HCT116 (cell line): ENCODE results near the gene OTOG. TPM values are rescaled to one million over a fixed set of nuclear protein-coding genes. Genes with fewer than 3 reads are reported as not detected.

Source experiments
- ATAC-seq: fragments of 200-7000 bp; cut with Tn5 transposase; 2 replicates; pipeline ENCODE4 v1.9.1; 2020; ENCODE audit warnings: mild to moderate bottlenecking, moderate library complexity
- BruUV-seq: library from RNA; stranded (reverse); fragments of 400-500 nt; replicated peaks from 2 replicates; lab custom pipeline; 2021; lab: Mats Ljungman, UMichigan
- CTCF ChIA-PET: fragments of 300-600 bp; sonication (Branson Sonifier 250); formaldehyde crosslinking; loops from one replicate; lab custom pipeline; 2021; ENCODE audit warnings: antibody characterized with exemption; lab: Charles Lee
- POLR2A ChIA-PET: fragments of 300-600, 350-600 bp; sonication (Branson Sonifier 250); formaldehyde crosslinking; loops from one replicate; lab custom pipeline; 2021; ENCODE audit warnings: antibody characterized with exemption; lab: Charles Lee
- RAD21 ChIA-PET, 2 experiments: fragments of 300-600 bp; sonication (Branson Sonifier 250); formaldehyde crosslinking; loops; one replicate each; lab custom pipeline; 2023; ENCODE audit warnings: low total read pairs in 2 of 2; ENCODE audit not compliant: uncharacterized antibody in 2 of 2, unreplicated experiment in 2 of 2, low non-redundant PET in 1 of 2; lab: Charles Lee
- DNase-seq: peaks from one replicate; pipeline ENCODE4 v3.0.0-alpha.2; 2010; ENCODE audit warnings: low read depth, low spot score
- H2AFZ ChIP-seq: fragments of 200-600 bp; shearing (Covaris generic), sonication (generic); 2 replicates; pipeline ENCODE4 v1.6.1; 2017; ENCODE audit warnings: low read depth, mixed run types, mixed read lengths, antibody characterized with exemption, low read length; ENCODE audit not compliant: poor library complexity, severe bottlenecking
- H3K27ac ChIP-seq: 2 replicates; pipeline ENCODE4 v1.5.1; 2012; ENCODE audit warnings: low read depth, low read length
- H3K27me3 ChIP-seq: fragments of 200-600 bp; sonication (generic); 2 replicates; pipeline ENCODE4 v1.6.1; 2016; ENCODE audit warnings: mixed run types, low read length, mixed read lengths; ENCODE audit not compliant: insufficient read depth
- H3K36me3 ChIP-seq, 2 experiments: fragments of 200-500 bp in 1 of 2; fragments of 200-600 bp in 1 of 2; sonication (Bioruptor generic) in 1 of 2; sonication (generic) in 1 of 2; 2 replicates each; pipeline versions ENCODE4 v1.5.1 to v1.6.1; 2014 to 2016; ENCODE audit warnings: low read length in 2 of 2, inconsistent platforms in 1 of 2, mixed read lengths in 1 of 2, mixed run types in 1 of 2; ENCODE audit not compliant: insufficient read depth in 2 of 2, control insufficient read depth in 1 of 2
- H3K4me1 ChIP-seq, 2 experiments: fragments of 200-600 bp in 1 of 2; sonication (generic) in 1 of 2; 2 replicates each; pipeline versions ENCODE4 v1.5.1 to v1.6.1; 2012 to 2017; ENCODE audit warnings: low read length in 2 of 2, inconsistent platforms in 1 of 2, mild to moderate bottlenecking in 1 of 2, mixed read lengths in 1 of 2, mixed run types in 1 of 2, moderate library complexity in 1 of 2; ENCODE audit not compliant: insufficient read depth in 2 of 2, control insufficient read depth in 1 of 2
- H3K4me2 ChIP-seq: fragments of 200-600 bp; sonication (generic); 2 replicates; pipeline ENCODE4 v1.6.1; 2017; ENCODE audit warnings: mixed run types, low read length, mixed read lengths
- H3K4me3 ChIP-seq, 2 experiments: fragments of 200-600 bp in 1 of 2; sonication (generic) in 1 of 2; replicated peaks in 1 of 2; 2 replicates each; pipeline ENCODE4 v1.5.1; 2011 to 2016; ENCODE audit warnings: low read length in 2 of 2, control low read depth in 1 of 2, low read depth in 1 of 2, mild to moderate bottlenecking in 1 of 2, mixed read lengths in 1 of 2, mixed run types in 1 of 2
- H3K79me2 ChIP-seq: fragments of 200-600 bp; sonication (generic); 2 replicates; pipeline ENCODE4 v1.6.1; 2017; ENCODE audit warnings: mild to moderate bottlenecking, mixed run types, low read length, moderate library complexity, mixed read lengths; ENCODE audit not compliant: insufficient read depth
- H3K9ac ChIP-seq: fragments of 200-600 bp; sonication (generic); 2 replicates; pipeline ENCODE4 v1.6.1; 2016; ENCODE audit warnings: low read length, mixed read lengths
- H3K9me2 ChIP-seq: fragments of 200-600 bp; sonication (generic), shearing (Covaris generic); 2 replicates; pipeline ENCODE4 v1.6.1; 2017; ENCODE audit warnings: mixed run types, mild to moderate bottlenecking, moderate library complexity; ENCODE audit not compliant: insufficient read depth
- H3K9me3 ChIP-seq, 2 experiments: fragments of 200-500 bp in 1 of 2; fragments of 200-600 bp in 1 of 2; sonication (Bioruptor generic) in 1 of 2; sonication (generic) in 1 of 2; 2 replicates each; pipeline ENCODE4 v1.6.1; 2014 to 2017; ENCODE audit warnings: low read length in 2 of 2, mixed read lengths in 2 of 2, inconsistent platforms in 1 of 2, low read depth in 1 of 2, mild to moderate bottlenecking in 1 of 2, mixed run types in 1 of 2, moderate library complexity in 1 of 2; ENCODE audit not compliant: control insufficient read depth in 1 of 2, insufficient read depth in 1 of 2
- H4K20me1 ChIP-seq: fragments of 200-600 bp; sonication (generic), shearing (Covaris generic); 2 replicates; pipeline ENCODE4 v1.6.1; 2017; ENCODE audit warnings: mixed run types, mild to moderate bottlenecking, moderate library complexity; ENCODE audit not compliant: insufficient read depth
- CBX3 ChIP-seq: IDR thresholded peaks from 2 replicates; pipeline ENCODE4 v1.6.1; 2012; ENCODE audit warnings: low read depth
- CTCF ChIP-seq, 3 experiments: fragments of 200-600 bp in 1 of 3; sonication (generic) in 1 of 3; IDR thresholded peaks in 2 of 3; conservative IDR thresholded peaks in 1 of 3; 2 replicates each; pipeline ENCODE4 v1.5.1; 2012 to 2017; ENCODE audit warnings: low read depth in 2 of 3, low read length in 2 of 3, antibody characterized with exemption in 1 of 3, borderline replicate concordance in 1 of 3, control low read depth in 1 of 3, mild to moderate bottlenecking in 1 of 3, mixed read lengths in 1 of 3, mixed run types in 1 of 3, moderate library complexity in 1 of 3; ENCODE audit not compliant: insufficient read depth in 1 of 3
- EGR1 ChIP-seq: IDR thresholded peaks from 2 replicates; pipeline ENCODE4 v1.6.1; 2012; ENCODE audit warnings: low read depth
- ELF1 ChIP-seq: IDR thresholded peaks from 2 replicates; pipeline ENCODE4 v1.6.1; 2012; ENCODE audit warnings: low read depth, borderline replicate concordance
- EZH2phosphoT487 ChIP-seq: fragments of 200-600 bp; IDR thresholded peaks from 2 replicates; pipeline ENCODE4 v1.6.1; 2018; ENCODE audit warnings: antibody characterized with exemption, borderline replicate concordance
- JUND ChIP-seq: IDR thresholded peaks from 2 replicates; pipeline ENCODE4 v1.6.1; 2012
- POLR2A ChIP-seq: IDR thresholded peaks from 2 replicates; pipeline ENCODE4 v1.7.0; 2011; ENCODE audit warnings: borderline replicate concordance; ENCODE audit not compliant: insufficient read depth, insufficient read length; ENCODE audit errors: extremely low read depth
- SP1 ChIP-seq: IDR thresholded peaks from 2 replicates; pipeline ENCODE4 v1.6.1; 2012; ENCODE audit warnings: low read depth
- SRF ChIP-seq: IDR thresholded peaks from 2 replicates; pipeline ENCODE4 v1.6.1; 2012; ENCODE audit warnings: low read depth
- YY1 ChIP-seq: IDR thresholded peaks from 2 replicates; pipeline ENCODE4 v1.6.1; 2011; ENCODE audit warnings: low read length, low read depth, moderate library complexity, mild to moderate bottlenecking; ENCODE audit not compliant: insufficient replicate concordance; ENCODE audit errors: extremely low read depth
- ZBTB33 ChIP-seq: IDR thresholded peaks from 2 replicates; pipeline ENCODE4 v1.6.1; 2011; ENCODE audit warnings: mild to moderate bottlenecking, low read length, moderate library complexity; ENCODE audit not compliant: insufficient replicate concordance; ENCODE audit errors: extremely low read depth
- ZFX ChIP-seq: fragments of 450-650 bp; IDR thresholded peaks from 2 replicates; pipeline ENCODE4 v1.6.1; 2017
- intact Hi-C: fragments of 100-400 bp; cut with micrococcal nuclease; formaldehyde crosslinking; loops from 2 replicates; pipeline ENCODE4 v1.10.0; 2022
- total RNA-seq: library from RNA; stranded (reverse); gene quantifications from one replicate; pipeline ENCODE4 v1.2.1, GENCODE V29; 2021; ENCODE audit not compliant: unreplicated experiment

OTOG gene
- total RNA-seq, 1 experiment from 2014 or later = 0.07 TPM

GRCh38 chr11:17631702-17632365 lies 84.8 kb downstream of the OTOG start:
- no peaks in the 10 kb centered on the region for H4K20me1 ChIP-seq
- H3K9ac ChIP-seq = no peak overlapping the region
- BruUV-seq = no TSS peak
- ChIA-PET CTCF (interaction anchor here (0.7 kb wide), 1 partner anchor 33 kb away, joined by 5 read pairs; no protein-coding TSS in a partner anchor), POLR2A (no interaction called here), RAD21 (no interaction called here)
- H3K4me3 ChIP-seq = no peak overlapping the region
- no peaks in the 10 kb centered on the region for H3K27me3 ChIP-seq
- no peaks in the 10 kb centered on the region for H3K9me3 ChIP-seq
- H3K4me1 ChIP-seq = no peaks in the 10 kb centered on the region
- no peak overlapping the region for H3K4me2 ChIP-seq
- H3K27ac ChIP-seq = no peak overlapping the region
- H2AFZ ChIP-seq = no peak overlapping the region
- ATAC-seq (peak; percentile 86), DNase-seq (no peak)
- no peak for TF ChIP-seq EZH2phosphoT487
- peak in 2 of 3 experiments; percentile 11 to 28; a peak in 1 of 6 replicates for TF ChIP-seq CTCF (IDR thresholded peaks at IDR 0.05 in 2 of 3, conservative IDR thresholded peaks at IDR 0.05 in 1 of 3; ENCODE audit: borderline replicate concordance in 1 of 3, insufficient read depth in 1 of 3, low read depth in 2 of 3, low read length in 2 of 3)
- no peak for TF ChIP-seq POLR2A
- intact Hi-C loops = no loop called here
- no peaks in the 10 kb centered on the region for H3K9me2 ChIP-seq
- no peaks in the 10 kb centered on the region for H3K36me3 ChIP-seq
- no peaks in the 10 kb centered on the region for H3K79me2 ChIP-seq

GRCh38 chr11:17633279-17633986 lies 86.4 kb downstream of the OTOG start:
- DNase-seq = no peak
- RAD21 ChIA-PET = no interaction called here
- Histone ChIP-seq H3K36me3 (no peaks in the 10 kb centered on the region), H3K27me3 (no peaks in the 10 kb centered on the region), H3K79me2 (no peaks in the 10 kb centered on the region), H2AFZ (no peak overlapping the region), H3K4me3 (no peak overlapping the region), H4K20me1 (no peaks in the 10 kb centered on the region), H3K4me2 (no peak overlapping the region), H3K9me2 (no peaks in the 10 kb centered on the region), H3K9ac (no peak overlapping the region), H3K4me1 (no peaks in the 10 kb centered on the region), H3K9me3 (no peaks in the 10 kb centered on the region), H3K27ac (no peak overlapping the region)
- 0 out of 2 replicates have a peak, but pooled peaks have one; percentile 20 for ATAC-seq
- POLR2A ChIA-PET = no interaction called here
- no TSS peak for BruUV-seq
- CTCF ChIA-PET = no interaction called here
- intact Hi-C loops = no loop called here
- TF ChIP-seq CBX3 (no peak), SRF (no peak), JUND (no peak), EGR1 (no peak), SP1 (no peak), YY1 (no peak), ELF1 (no peak), CTCF (IDR thresholded peaks at IDR 0.05 in 2 of 3, conservative IDR thresholded peaks at IDR 0.05 in 1 of 3; ENCODE audit: borderline replicate concordance in 1 of 3, insufficient read depth in 1 of 3, low read depth in 2 of 3, low read length in 2 of 3) (no peak), ZBTB33 (no peak), ZFX (no peak)
